AG20443 (cell line): ENCODE measurements around the gene ADGRB3.
"Not testable (repeated sequence)": the region's sequence is repeated elsewhere in the genome, so short reads cannot be mapped to it uniquely, and the experiment has no call there.

Experiments used
- DNase-seq: peaks from one replicate; pipeline ENCODE4 v3.0.0; 2012; ENCODE audit warnings: low spot score, mixed read lengths

ADGRB3 gene

GRCh38 chr6:69027861-69028260, 392.8 kb downstream of the ADGRB3 start:
- no peak for DNase-seq

DNA sequence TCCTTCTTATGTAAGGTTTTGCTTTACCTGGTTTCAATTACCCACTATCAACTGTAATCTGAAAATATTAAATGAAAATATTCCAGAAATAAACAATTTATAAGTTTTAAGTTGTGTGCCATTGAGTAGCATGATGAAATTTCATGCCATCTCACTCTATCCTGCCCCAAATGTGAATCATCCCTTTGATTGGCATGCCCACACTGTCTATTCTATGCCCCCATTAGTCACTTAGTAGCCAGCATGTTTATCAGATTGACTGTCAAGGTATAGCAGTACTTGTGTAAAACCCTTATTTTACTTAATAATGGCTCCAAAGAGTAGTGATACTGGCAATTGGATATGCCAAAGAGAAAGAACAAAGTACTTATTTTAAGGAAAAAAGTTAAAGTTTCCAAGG, 403.8 kb downstream of the ADGRB3 start:
- DNase-seq = no peak

DNA sequence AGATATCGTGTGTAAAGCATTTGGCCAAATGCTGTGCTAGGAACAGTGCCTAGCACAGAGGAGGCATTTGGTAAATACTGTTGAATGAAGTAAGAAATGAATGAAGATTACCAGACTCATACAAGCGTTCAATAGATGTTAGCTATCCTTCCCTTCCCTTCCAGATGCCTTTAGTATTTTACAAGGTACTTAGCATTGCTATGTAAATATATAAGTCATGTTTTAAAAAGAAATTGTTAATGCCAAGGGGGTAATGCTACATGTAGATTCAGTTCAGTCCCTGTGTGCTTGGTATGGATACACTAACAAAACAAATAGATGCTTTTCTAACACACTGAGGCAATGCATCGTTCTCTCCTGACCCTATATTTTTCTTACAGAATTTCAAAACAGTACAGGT, 407.2 kb downstream of the ADGRB3 start:
- DNase-seq = no peak

- DNase-seq = no peak
Measured at GRCh38 chr6:69044534-69044933, 409.5 kb downstream of the ADGRB3 start.

- DNase-seq = no peak
Measured at GRCh38 chr6:69059413-69059812, 424.3 kb downstream of the ADGRB3 start.

- no peak for DNase-seq
Measured at GRCh38 chr6:69061066-69061465, 426.0 kb downstream of the ADGRB3 start.

DNA sequence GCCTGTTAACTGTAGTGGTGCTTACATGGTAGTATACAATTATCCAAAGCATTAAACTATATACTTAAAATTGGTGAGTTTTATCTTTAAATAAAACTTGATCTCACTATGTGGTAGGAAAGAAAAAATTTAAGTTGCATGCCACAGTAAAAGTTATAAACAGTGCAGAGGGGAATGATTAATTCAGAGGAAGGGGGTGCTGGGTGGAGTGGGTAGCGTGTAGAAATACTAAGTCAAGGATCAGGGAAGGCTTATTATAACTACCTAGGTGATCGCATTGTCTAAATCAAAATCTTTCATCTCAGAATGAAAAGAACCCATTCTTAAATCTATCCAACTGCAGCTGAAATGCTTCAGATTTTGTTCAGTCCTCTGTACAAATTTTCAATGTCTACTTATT, 428.3 kb downstream of the ADGRB3 start:
- DNase-seq = no peak

GRCh38 chr6:69064226-69064625, 429.1 kb downstream of the ADGRB3 start:
- DNase-seq = no peak

GRCh38 chr6:69069881-69070280, 434.8 kb downstream of the ADGRB3 start:
- no peak for DNase-seq

DNA sequence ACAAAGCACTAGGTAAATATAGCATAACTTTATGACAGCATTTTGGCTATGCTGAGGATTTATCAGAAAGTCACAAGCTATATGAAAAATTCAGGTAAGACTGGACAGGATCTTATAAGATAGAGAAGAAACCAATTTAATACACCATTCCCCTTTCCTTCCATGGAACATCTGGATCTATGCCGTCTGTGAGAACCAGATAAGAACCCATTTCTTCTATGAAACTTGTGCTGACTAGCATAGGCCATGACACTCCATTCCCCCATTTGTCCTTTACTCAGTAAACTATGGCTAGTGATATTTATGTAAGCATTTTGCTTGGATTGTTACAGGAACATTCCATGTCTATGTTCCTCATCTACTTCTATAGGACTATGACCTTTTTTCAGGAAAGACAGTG, 437.7 kb downstream of the ADGRB3 start:
- DNase-seq = no peak

- DNase-seq = no peak
Measured at GRCh38 chr6:69084746-69085335, 449.8 kb downstream of the ADGRB3 start.

DNA sequence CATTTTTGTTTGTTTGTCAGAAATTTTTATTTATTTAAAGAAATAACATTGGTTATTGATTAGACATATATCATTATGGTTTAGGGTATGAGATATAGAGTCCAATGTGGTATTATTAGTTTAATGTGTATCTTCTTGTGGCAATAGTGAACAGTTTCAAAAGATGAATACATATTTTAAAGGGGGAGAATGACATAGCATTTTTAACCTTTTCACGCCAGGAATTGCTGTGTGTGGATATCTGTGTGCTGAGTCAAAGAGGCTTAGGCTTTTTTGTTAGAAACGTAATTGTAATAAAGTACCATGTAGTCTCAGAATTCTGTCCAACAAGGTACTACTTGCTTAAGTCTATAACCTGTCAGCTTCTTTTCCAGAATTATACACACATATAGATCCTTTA, 451.6 kb downstream of the ADGRB3 start:
- DNase-seq = no peak

GRCh38 chr6:69089539-69089938, 454.5 kb downstream of the ADGRB3 start:
- no peak for DNase-seq

DNA sequence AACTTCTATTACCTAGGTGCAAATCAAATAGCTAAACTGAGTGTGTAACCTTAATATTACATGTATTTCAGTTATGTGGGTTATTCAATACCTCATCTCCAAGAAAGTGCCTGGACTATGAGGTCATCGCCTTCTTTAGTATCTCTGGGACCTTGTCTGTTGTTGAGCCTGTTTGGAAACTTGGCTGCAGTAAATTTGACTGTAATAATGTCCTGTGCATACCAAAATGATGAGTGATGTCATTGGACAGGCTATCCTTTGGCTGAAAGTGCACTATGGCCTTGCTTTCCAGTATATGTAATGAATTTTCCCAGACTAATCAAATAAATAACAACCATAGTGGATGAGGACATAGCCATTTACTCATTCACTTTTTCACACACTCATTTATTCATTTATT, 455.1 kb downstream of the ADGRB3 start:
- DNase-seq = no peak

- DNase-seq = no peak
Measured at GRCh38 chr6:69096681-69097080, 461.6 kb downstream of the ADGRB3 start.

- no peak for DNase-seq
Measured at GRCh38 chr6:69097948-69098347, 462.9 kb downstream of the ADGRB3 start.

GRCh38 chr6:69098910-69099309, 463.8 kb downstream of the ADGRB3 start:
- DNase-seq = no peak

- DNase-seq = no peak
Measured at GRCh38 chr6:69100772-69101171, 465.7 kb downstream of the ADGRB3 start.

DNA sequence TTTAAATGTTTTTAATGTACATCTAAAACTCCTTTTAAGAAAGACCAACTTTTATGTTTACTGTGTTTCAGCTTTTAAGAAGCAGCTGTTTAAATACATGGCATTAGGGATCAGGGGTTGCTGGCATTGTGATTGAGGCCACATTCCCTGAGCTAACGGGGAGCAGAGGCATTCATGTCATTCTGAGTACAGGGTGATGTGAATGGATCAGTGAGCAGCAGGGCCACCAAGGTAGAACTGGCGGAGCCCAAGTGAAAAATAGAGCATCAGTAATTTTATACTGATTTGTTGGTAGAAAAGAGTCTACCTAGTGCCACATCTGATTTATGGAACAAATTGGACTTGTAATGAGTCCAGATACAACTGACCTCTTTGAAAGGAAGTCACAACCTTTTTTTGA, 467.3 kb downstream of the ADGRB3 start:
- DNase-seq = no peak

GRCh38 chr6:69105288-69105687, 470.2 kb downstream of the ADGRB3 start:
- DNase-seq = no peak

- no peak for DNase-seq
Measured at GRCh38 chr6:69106511-69106910, 471.4 kb downstream of the ADGRB3 start.

GRCh38 chr6:69111301-69111700, 476.2 kb downstream of the ADGRB3 start:
- no peak for DNase-seq

DNA sequence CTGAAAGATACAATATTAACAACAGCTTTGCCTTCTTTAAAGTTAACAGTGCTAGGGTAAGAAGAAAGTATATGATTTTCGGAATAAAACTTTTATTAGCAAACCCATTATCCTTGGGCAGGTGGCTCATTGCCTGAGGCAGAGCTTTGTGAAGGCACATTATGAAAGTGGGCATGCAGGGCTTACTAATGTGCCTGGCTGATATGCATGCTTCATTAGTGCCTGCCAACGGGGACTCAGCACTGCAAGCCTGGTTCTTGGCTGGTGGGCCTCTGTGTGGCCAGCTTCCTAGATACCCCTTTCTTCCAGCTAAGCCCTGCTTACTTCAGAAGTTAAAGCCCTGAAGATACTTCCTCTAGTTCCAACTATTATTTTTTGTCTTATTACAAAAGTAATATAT, 481.6 kb downstream of the ADGRB3 start:
- DNase-seq = no peak

DNA sequence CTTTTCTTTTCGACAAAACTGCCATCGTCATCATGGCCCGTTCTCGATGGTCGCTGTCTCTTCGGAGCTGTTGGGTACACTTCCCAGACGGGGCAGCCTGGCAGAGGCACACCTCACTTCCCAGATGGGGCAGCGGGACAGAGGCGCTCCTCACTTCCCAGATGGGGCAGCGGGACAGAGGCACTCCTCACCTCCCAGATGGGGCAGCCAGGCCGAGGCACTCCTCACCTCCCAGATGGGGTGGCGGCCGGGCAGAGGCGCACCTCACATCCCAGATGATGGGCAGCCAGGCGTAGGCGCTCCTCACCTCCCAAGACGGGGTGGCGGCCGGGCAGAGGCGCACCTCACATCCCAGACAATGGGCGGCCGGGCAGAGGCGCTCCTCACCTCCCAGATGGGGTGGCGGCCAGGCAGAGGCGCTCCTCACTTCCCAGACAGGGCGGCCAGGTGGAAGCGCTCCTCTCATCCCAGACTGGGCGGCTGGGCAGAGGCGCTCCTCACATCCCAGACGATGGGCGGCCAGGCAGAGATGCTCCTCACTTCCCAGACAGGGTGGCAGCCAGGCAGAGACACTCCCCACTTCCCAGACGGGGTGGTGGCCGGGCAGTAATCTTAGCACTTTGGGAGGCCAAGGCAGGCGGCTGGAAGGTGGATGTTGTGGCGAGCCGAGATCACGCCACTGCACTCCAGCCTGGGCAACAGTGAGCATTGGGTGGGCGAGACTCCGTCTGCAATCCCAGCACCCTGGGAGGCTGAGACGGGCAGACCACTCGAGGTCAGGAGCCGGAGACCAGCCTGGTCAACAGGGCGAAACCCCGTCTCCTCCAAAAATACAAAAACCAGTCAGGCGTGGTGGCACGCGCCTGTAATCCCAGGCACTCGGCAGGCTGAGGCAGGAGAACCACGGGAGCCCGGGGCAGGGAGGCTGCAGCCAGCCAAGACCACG, 486.7 kb downstream of the ADGRB3 start:
- not testable (repeated sequence) for DNase-seq
